Fibroblast of skin of left biceps (primary cell): Measurements from ENCODE around the gene ERP27.

Experiments
- DNase-seq, 2 experiments: peaks; one replicate each; pipeline ENCODE4 v3.0.0-alpha.2; 2013; ENCODE audit warnings: low read depth in 2 of 2

The ERP27 gene

DNA sequence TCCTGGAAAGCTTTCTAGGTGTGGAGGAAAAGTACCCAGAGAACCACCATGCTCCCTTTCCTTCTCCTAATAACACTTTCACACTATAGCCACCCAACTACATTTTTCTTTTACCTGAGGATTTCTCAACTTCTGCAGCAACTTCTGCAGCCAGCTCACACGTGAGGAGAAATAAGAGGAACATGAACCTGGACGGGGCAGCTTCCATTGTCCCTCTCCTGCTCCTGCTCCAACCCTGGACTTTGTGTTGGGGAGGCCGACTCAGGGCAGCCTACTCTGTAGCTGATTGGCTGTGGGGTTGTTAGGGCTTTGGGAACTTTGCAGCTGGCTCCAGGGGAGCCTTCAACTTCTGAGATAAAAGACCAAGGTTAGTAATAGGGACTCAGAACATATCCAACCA, at the start of gene ERP27:
Gene ERP27 (minus strand): TSS at position 237 of the 400 bp plus-strand sequence. CDS start 29 bp downstream, at position 208.
- DNase-seq: no peak

- DNase-seq: no peak
These were observed 49.7 kb upstream of the ERP27 start for GRCh38 chr12:14988035-14988434.

DNA sequence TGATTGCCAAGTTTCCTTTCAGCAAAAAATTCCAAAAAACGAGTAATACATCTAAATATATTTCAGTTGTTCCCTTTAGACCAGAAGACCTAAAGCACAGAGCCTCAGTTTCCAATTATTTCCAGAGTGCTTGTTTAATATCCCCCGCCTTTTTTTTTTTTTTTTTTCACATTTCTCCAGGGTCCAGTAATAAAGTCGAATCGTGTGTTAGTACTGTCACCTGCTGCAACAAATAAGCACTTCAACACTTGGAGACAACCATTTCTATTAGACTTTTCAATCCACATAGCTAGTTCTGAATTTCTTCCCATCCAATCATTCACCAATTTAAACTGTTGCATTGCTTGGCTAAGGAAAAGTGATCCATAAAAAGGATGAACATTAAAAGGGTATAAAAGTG, 48.1 kb upstream of the ERP27 start:
- no peak for DNase-seq

DNA sequence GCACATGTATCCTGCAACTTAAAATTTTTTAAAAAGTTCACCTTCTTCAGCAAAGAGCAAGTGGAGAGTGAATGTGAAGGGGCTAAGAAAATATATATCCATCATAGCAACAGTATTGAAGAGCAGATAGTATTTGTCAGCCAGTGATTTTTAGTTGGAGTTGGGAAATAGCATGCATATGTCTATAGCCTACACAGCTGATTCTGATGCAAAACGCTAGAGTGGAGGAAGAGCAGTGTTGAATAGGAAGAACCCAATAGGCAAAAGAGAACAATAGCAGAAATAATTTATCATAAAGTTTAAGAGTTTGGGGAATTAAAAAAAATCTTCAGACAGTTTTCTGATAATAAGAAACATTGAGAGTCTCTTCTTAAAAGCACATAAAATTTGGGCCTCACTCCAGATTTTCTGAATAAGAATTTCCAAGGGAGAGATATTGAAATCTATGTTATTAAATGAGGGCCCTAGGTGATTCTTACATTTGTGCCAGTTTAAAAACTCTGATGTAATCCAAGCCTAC, 46.5 kb upstream of the ERP27 start:
- no peak for DNase-seq

DNA sequence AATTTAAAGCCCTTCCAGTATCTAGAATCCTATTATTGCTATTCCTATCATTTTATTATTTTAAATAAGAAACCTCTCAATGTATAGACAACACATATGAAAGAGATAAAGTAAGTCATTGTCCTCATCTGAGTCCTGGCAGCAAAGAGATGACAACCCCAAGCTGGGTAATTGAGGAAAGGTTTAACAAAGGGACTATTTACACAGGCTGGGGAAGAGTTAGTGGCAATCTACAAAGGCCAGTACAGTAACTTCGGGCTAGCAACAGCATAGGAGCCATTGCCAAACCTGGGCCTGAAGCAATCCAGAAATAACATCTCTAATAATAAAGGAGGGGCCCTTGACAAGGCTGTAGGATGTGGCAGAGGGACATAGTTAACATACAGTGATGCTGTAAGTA, 45.7 kb upstream of the ERP27 start:
- no peak for DNase-seq

DNA sequence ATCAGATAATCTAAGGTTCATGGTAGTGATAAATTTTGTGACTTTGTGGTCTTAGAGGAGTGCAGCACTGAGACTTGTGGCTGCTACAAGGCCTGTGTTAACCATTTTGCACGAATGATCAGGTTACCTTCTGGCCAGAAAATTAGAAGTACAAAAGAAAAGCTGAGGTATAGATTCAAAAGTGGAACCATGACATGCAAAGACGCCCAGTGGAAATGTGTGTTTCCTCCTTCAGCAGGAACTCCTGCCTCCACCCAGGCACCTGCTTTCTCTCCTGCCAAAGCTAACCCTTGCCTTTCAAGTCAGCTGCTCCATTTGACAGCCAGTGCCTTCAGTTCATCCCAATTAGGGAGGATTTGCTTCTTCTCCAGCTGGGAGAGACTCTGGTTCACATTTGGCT, 44.7 kb upstream of the ERP27 start:
- no peak for DNase-seq

DNA sequence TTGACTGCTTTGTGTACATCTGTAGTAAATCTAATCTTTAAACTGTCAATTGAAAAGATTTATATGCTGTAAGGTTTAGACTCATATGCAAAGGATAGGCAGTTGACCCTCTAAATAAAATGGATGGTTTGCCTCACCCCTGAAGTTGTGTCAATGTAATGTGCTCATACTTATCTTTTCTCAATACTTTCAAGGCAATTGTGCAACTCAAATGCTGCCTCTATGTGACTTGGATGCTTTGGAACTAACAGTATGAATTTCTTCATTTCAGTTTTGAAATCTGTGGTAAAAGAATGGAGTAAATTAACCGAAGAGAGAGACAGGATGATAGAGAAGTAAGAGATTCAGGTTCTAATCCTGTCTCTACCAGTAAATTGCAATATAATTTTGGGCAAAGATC, 44.2 kb upstream of the ERP27 start:
- DNase-seq: no peak

- DNase-seq: no peak
These were observed 42.7 kb upstream of the ERP27 start for GRCh38 chr12:14981049-14981448.

DNA sequence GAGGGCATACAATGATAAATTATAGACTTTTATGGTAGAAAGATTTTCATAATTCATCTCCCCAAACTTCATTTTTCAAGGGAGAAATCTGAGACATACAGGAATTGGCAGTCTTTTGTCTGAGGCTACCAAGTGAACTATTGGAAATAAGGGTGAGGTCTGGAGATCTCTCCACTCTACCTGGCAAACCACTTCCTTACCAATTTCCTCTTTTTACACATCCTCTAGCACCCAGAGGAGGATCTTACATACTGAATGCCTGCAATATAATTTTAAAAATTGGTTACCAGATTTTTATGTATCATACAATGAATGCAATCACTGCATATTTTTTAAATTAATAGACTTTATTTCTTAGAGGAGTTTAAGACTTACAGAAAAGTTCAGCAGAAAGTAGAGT, 41.1 kb upstream of the ERP27 start:
- DNase-seq: no peak

DNA sequence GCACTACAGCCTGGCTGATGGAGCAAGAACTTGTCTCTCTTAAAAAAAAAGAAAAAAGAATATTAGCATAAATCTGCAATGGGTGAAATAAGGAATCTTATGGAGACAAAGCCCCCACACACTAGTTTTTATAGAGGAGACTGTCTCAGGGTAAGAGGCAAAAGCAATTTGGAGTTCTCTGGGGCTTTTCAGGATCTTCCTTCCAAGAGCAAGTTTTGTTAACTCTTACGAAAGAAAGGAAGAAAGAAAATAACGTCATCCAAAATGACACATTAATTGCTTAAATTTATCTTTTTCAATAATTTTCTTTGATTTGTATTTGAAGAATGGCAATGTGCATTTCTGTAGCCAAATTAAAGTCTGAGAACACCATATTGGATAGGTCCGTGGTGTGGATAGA, 38.3 kb upstream of the ERP27 start:
- DNase-seq: no peak

DNA sequence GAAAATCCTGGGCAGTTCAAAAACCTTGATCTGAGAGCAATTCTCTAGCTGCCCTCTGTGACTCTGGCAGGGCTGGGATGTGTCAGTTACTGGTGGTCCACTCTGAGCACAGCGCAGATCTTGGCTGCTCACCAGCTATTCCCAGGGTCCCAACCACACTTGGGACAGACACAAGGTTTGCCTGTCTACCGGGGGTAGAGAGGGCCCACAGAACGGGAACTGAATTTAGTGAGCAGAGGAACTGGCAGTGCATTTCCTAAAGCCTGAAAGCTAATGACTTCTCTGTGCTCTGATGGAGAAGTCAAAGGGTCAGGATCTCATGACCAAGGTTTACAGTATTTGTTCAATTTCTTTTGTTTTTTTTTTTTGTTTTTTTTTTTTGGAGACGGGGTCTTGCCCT, 37.1 kb upstream of the ERP27 start:
- no peak for DNase-seq

DNA sequence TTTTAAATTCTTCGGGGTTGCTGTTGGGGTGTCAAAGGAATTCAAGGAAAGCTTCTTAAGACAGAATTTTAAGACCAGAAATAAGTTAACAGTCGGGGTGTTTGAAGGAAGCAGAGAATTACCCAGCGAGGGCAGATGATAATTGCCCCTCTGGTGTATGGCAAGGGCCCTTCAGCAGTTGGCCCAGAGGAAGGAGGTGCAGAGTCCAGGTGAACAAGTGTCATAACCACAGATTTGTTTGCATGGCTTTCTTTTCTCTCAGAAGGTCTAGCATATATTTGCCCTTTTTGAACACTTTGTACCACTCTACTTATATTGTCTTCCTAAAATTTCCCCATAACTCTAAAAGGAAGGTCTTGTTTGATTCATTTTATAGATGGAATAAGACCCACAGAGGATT, 36.3 kb upstream of the ERP27 start:
- no peak for DNase-seq

- no peak for DNase-seq
These were observed 34.5 kb upstream of the ERP27 start, which contains the start of gene PDE6H for GRCh38 chr12:14972816-14973215. PDE6H (plus strand) TSS chr12:14973042; CDS start chr12:14978013, 4,971 bp downstream.

DNA sequence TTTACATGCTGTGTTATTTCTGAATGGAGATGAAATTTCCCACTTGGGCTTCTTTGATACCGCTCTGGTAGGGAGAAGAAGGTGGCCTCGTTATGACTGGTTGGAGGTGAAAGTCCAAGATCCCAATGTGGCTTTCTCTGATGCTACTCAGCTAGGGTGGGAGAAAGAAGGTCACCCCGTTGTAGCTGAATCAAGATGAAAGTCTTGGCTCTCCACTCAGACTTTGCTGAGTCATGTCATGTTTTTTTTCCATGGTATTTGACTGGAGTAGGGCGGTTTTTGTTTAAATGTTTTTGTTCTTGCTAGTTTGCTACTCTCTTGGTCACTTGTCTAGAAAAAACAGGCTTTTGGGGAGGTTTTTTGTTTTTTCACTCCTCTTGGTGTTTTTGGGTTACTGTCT, 32.1 kb upstream of the ERP27 start:
- DNase-seq: no peak

- DNase-seq: no peak
These were observed 30.1 kb upstream of the ERP27 start for GRCh38 chr12:14968478-14968877.

DNA sequence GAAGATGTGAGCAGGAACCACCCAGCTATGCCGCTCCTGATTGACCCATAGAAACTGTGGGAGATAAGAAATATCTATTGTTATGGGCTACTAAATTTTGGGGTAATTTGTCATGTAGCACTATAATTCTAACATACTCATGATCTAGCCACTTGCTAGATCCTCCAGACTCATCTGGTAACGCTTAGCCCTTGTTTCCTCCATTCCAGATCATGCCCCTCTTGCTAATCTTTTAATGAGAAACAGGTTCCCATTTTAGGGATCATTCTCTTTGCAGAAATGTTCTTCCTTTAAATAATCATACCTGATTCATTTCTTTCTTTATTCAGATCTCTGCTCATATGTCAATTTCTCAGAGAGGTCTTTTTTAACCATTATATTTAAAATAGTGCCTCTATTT, 26.9 kb upstream of the ERP27 start:
- DNase-seq: no peak

- no peak for DNase-seq
These were observed 26.1 kb upstream of the ERP27 start for GRCh38 chr12:14964406-14964805.

DNA sequence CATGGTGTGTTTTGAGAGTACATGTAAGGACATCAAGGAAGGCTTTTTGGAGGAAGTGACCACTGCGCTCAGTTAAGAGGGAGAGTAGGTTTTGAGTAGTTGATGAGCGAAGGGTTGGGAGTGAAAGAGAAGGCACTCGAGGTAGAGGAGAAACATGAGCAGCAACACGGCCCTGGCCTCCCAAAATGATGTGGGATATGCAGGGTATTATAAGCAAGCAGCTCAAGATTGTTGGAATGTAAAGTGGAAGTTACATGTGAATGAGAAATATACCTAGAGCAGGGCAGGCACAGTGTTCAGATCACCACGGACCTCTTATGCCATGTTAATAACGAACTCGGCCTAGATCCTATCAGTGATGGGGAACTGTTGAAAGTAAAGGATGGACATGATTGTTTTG, 25.2 kb upstream of the ERP27 start:
- DNase-seq: no peak

GRCh38 chr12:14962797-14963196, 24.5 kb upstream of the ERP27 start:
- no peak for DNase-seq

DNA sequence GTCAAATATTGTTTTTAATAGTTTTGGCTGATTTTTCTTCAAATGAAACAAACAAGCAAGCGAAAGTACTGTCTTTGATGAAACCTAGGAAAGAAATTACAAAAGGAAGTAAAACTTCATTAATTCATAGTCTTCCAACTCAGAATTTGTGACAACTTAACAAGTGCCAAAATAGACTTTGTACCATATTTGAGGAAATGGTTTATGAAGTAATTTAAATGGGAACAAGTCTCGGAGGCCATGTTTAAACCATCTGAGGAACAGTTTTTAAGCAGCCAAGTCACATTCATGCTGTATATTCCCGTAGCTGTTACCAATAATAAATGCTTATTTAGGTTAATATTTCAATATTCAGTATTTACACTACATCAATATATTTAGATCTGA, 23.8 kb upstream of the ERP27 start:
- no peak for DNase-seq

GRCh38 chr12:14961466-14962152, 23.3 kb upstream of the ERP27 start, which contains the start of gene ARHGDIB:
ARHGDIB (minus strand) TSS chr12:14961601; CDS start chr12:14950712, 10,889 bp downstream.
- no peak for DNase-seq

GRCh38 chr12:14960548-14961465, 22.5 kb upstream of the ERP27 start:
- peak; percentile 50 to 62 for DNase-seq
